GM23248 (cell line): Measurements from ENCODE around the gene KLK3. TPM values are rescaled to one million over a fixed set of nuclear protein-coding genes. Genes with fewer than 3 reads are reported as not detected.

ENCODE experiments used
- DNase-seq: peaks from one replicate; pipeline ENCODE4 v3.0.0-alpha.2; 2015
- H2AFZ ChIP-seq: fragments of 200-600 bp; sonication (generic); 2 replicates; pipeline ENCODE4 v1.6.1; 2016; ENCODE audit warnings: antibody characterized with exemption
- H3F3A ChIP-seq: fragments of 200-600 bp; sonication (generic); 2 replicates; pipeline ENCODE4 v1.6.1; 2016; ENCODE audit warnings: mild to moderate bottlenecking, antibody characterized with exemption, mixed run types; ENCODE audit not compliant: insufficient read depth
- H3K27ac ChIP-seq: fragments of 200-600 bp; sonication (generic); 2 replicates; pipeline ENCODE4 v1.5.1; 2016; ENCODE audit warnings: mild to moderate bottlenecking
- H3K27me3 ChIP-seq: fragments of 200-600 bp; sonication (generic); replicated peaks from 2 replicates; pipeline ENCODE4 v1.6.1; 2016; ENCODE audit warnings: mild to moderate bottlenecking; ENCODE audit not compliant: insufficient read depth
- H3K36me3 ChIP-seq: fragments of 200-600 bp; sonication (generic); 2 replicates; pipeline ENCODE4 v1.6.1; 2016; ENCODE audit warnings: low read depth, mild to moderate bottlenecking
- H3K4me1 ChIP-seq: fragments of 200-600 bp; sonication (generic); 2 replicates; pipeline ENCODE4 v1.6.1; 2016; ENCODE audit warnings: mild to moderate bottlenecking; ENCODE audit not compliant: insufficient read depth
- H3K4me2 ChIP-seq: fragments of 200-600 bp; sonication (generic); one replicate; pipeline ENCODE4 v1.6.1; 2016; ENCODE audit warnings: mild to moderate bottlenecking; ENCODE audit not compliant: unreplicated experiment
- H3K4me3 ChIP-seq: fragments of 200-600 bp; sonication (generic); 2 replicates; pipeline ENCODE4 v1.5.1; 2016; ENCODE audit warnings: mild to moderate bottlenecking
- H3K79me2 ChIP-seq: fragments of 200-600 bp; sonication (generic); 2 replicates; pipeline ENCODE4 v1.6.1; 2016; ENCODE audit warnings: mild to moderate bottlenecking; ENCODE audit not compliant: insufficient read depth
- H3K9ac ChIP-seq: fragments of 200-600 bp; sonication (generic); 2 replicates; pipeline ENCODE4 v1.6.1; 2016; ENCODE audit warnings: mild to moderate bottlenecking
- H3K9me2 ChIP-seq: fragments of 200-600 bp; sonication (generic); 2 replicates; pipeline ENCODE4 v1.6.1; 2016; ENCODE audit warnings: mixed run types, mild to moderate bottlenecking, moderate library complexity; ENCODE audit not compliant: insufficient read depth
- H3K9me3 ChIP-seq: fragments of 200-600 bp; sonication (generic); one replicate; pipeline ENCODE4 v1.6.1; 2017; ENCODE audit warnings: low read depth
- H4K20me1 ChIP-seq: fragments of 200-600 bp; sonication (generic); 2 replicates; pipeline ENCODE4 v1.6.0; 2016; ENCODE audit not compliant: insufficient read depth
- EZH2 ChIP-seq: fragments of 200-600 bp; sonication (generic); IDR thresholded peaks from 2 replicates; pipeline ENCODE4 v1.6.1; 2018; ENCODE audit warnings: antibody characterized with exemption, mild to moderate bottlenecking; ENCODE audit not compliant: insufficient read depth, poor library complexity, severe bottlenecking
- EZH2phosphoT487 ChIP-seq: fragments of 200-600 bp; sonication (generic); IDR thresholded peaks from 2 replicates; pipeline ENCODE4 v1.6.1; 2018; ENCODE audit warnings: antibody characterized with exemption, moderate library complexity, mild to moderate bottlenecking, low read depth; ENCODE audit not compliant: insufficient read depth
- WGBS, 2 experiments: methylation state at CpG; one replicate each; pipeline ENCODE4 v1.1.6; 2015 to 2017; ENCODE audit warnings: low lambda C conversion rate in 2 of 2, low coverage in 1 of 2; ENCODE audit errors: missing lambda C conversion rate in 2 of 2; 5-methylcytosine and 5-hydroxymethylcytosine counted together
- in situ Hi-C: fragments of 300-500 bp; cut with MboI; formaldehyde crosslinking; loops from 2 replicates; pipeline ENCODE4 v1.15.0; 2020
- polyA plus RNA-seq: library from polyadenylated mRNA; unstranded; fragments of >200 nt; fragmentation: Nextera tagmentation; extraction: Ambion mirVana; gene quantifications from 2 replicates; pipeline ENCODE4 v1.2.1, GENCODE V29; 2016
- total RNA-seq: library from RNA; depleted of rRNA; stranded (reverse); fragments of >200 nt; shearing (Covaris generic); gene quantifications from 2 replicates; pipeline ENCODE4 v1.2.3, GENCODE V29; 2014

KLK3 gene
- total and polyA plus RNA-seq, 2 experiments from 2014 or later, result not detected

DNA sequence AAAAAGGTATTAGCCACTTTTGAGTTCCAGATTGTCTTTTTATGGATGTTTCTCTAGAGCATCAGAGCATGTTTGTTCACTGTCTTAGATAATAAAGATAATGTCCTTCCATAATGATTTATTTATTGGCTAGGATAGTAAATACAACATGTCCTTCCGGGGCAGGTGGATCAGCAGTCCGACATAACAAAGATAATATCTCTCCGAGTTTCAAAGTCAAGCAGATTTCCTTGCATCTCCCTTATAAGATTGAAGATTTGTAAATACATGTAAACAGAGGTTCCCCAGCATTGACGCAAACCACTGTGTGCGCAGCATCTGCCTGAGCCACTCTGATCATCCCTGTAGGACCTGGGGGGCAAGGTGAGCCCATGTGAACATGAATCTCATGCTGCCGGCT is 12.6 kb upstream of the KLK3 start:
- H4K20me1 ChIP-seq, result no peaks in the 10 kb centered on the region
- no peak for TF ChIP-seq EZH2
- no peak for TF ChIP-seq EZH2phosphoT487
- in situ Hi-C loops, result no loop called here

DNA sequence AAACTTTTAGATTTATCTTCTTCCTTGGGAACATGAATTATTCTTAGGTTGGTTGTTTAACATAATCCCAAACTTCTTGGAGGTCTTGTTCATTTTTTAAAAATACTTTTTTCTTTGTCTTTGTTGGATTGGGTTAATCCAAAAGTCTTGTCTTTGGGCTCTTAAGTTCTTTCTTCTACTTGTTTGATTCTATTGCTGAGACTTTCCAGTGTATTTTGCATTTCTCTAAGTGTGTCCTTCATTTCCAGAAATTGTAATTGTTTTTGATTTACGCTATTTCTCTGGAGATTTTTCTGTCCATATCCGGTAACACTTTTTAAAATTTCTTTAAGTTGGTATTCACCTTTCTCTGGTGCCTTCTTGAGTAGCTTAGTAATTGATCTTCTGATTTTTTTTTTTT is 11.5 kb upstream of the KLK3 start:
- no peak for DNase-seq
- Histone ChIP-seq H3K9me3 (no peaks in the 10 kb centered on the region), H2AFZ (no peak overlapping the region), H3K79me2 (no peaks in the 10 kb centered on the region), H3K36me3 (no peaks in the 10 kb centered on the region), H4K20me1 (no peaks in the 10 kb centered on the region), H3K27ac (no peak overlapping the region), H3K9ac (no peak overlapping the region), H3K4me3 (no peak overlapping the region), H3K4me2 (no peak overlapping the region), H3F3A (no peaks in the 10 kb centered on the region), H3K27me3 (no peaks in the 10 kb centered on the region; the same call in 1 of the 2 replicates), H3K4me1 (no peaks in the 10 kb centered on the region), H3K9me2 (no peaks in the 10 kb centered on the region)
- WGBS, 2 experiments, result 62 to 66% methylated on average over 2 of the region's 2 CpGs
- TF ChIP-seq EZH2, result no peak
- no peak for TF ChIP-seq EZH2phosphoT487
- in situ Hi-C loops, result no loop called here

More for the DNA sequence above, 12.6 kb upstream of the KLK3 start:
- H2AFZ ChIP-seq, result no peak overlapping the region
- H3K9me2 ChIP-seq, result no peaks in the 10 kb centered on the region
- H3K9me3 ChIP-seq, result no peaks in the 10 kb centered on the region
- no peak overlapping the region for H3K4me2 ChIP-seq
- H3K4me1 ChIP-seq, result no peaks in the 10 kb centered on the region
- H3K27me3 ChIP-seq, result no peaks in the 10 kb centered on the region; the same call in 1 of the 2 replicates
- H3K36me3 ChIP-seq, result no peaks in the 10 kb centered on the region
- DNase-seq, result no peak
- H3F3A ChIP-seq, result no peaks in the 10 kb centered on the region
- no peak overlapping the region for H3K4me3 ChIP-seq
- H3K27ac ChIP-seq, result no peak overlapping the region
- H3K9ac ChIP-seq, result no peak overlapping the region
- WGBS, 2 experiments, result 53 to 64% methylated on average over 6 of the region's 6 CpGs
- H3K79me2 ChIP-seq, result no peaks in the 10 kb centered on the region

DNA sequence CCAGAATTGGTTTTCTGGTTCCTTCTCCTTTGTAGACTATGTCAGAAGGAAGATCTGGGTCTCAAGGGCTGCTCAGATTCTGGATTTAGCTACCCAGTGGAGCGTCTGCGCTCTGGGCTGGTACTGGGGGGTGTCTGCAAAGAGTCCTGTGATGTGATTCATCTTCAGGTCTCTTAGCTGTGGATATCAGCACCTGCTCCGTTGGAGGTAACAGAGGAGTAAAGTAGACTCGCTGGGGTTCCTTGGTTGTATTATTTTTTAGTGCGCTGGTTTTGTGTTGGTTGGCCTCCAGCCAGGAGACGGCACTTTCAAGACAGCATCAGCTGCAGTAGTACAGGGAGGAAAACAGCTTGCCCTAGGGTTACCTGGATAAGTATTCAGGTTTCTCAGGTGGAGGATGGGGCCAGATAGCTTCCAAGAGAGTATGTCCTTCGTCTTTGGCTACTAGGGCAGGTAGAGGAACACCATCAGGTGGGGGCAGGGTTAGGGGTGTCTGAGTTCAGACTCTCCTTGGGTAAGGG is 11.0 kb upstream of the KLK3 start:
- Histone ChIP-seq H3K4me2 (no peak overlapping the region), H3K4me3 (no peak overlapping the region), H3K36me3 (no peaks in the 10 kb centered on the region), H3K9ac (no peak overlapping the region), H4K20me1 (no peaks in the 10 kb centered on the region), H3F3A (no peaks in the 10 kb centered on the region), H3K27me3 (no peaks in the 10 kb centered on the region; the same call in 1 of the 2 replicates), H3K9me2 (no peaks in the 10 kb centered on the region), H3K9me3 (no peaks in the 10 kb centered on the region), H3K27ac (no peak overlapping the region), H3K79me2 (no peaks in the 10 kb centered on the region), H2AFZ (no peak overlapping the region), H3K4me1 (no peaks in the 10 kb centered on the region)
- no peak for DNase-seq
- in situ Hi-C loops, result no loop called here
- TF ChIP-seq EZH2 (no peak), EZH2phosphoT487 (no peak)
- WGBS, 2 experiments, result 37 to 45% methylated on average over 7 of the region's 7 CpGs

DNA sequence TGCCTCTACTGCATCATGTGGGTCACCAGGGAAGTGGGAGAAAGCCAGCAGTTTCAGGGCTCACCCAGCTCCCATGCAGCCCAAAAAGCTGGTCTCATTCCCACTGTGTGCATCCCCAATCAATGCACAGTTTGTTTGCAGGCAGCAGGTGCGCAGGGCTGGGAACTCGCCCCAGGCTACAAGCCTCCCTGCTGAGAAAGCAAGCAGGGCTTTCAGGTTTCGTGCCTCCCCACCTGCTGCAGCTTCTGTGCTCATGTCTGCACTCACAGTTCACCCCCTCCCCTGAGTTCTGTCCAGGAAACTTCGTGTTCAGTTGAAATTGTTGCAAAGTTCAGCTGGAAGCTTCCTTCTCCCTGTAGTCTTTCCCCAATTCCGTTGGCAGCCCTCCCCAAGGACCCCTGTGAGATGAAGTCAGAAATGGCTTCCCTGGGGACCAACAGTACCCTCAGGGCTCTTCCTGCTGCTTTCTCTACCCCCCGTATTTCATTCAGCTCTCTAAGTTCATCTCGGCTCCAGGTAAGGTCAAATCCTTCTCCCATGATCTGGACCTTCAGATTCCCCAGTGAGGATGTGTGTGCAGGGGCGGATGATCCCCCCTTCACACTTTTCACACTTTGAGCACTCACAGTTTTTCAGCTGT is 10.3 kb upstream of the KLK3 start:
- 21 to 22% methylated on average over 8 of the region's 8 CpGs for WGBS, 2 experiments
- H4K20me1 ChIP-seq, result no peaks in the 10 kb centered on the region
- H3K4me3 ChIP-seq, result no peak overlapping the region
- H3K4me2 ChIP-seq, result no peak overlapping the region
- no peaks in the 10 kb centered on the region for H3K9me3 ChIP-seq
- no peaks in the 10 kb centered on the region for H3F3A ChIP-seq
- H3K9ac ChIP-seq, result no peak overlapping the region
- H3K79me2 ChIP-seq, result no peaks in the 10 kb centered on the region
- H3K27ac ChIP-seq, result no peak overlapping the region
- H3K36me3 ChIP-seq, result no peaks in the 10 kb centered on the region
- TF ChIP-seq EZH2phosphoT487 (no peak), EZH2 (no peak)
- in situ Hi-C loops, result no loop called here
- H3K27me3 ChIP-seq, result no peaks in the 10 kb centered on the region; the same call in 1 of the 2 replicates
- H2AFZ ChIP-seq, result no peak overlapping the region
- H3K4me1 ChIP-seq, result no peaks in the 10 kb centered on the region
- no peak for DNase-seq
- H3K9me2 ChIP-seq, result no peaks in the 10 kb centered on the region

DNA sequence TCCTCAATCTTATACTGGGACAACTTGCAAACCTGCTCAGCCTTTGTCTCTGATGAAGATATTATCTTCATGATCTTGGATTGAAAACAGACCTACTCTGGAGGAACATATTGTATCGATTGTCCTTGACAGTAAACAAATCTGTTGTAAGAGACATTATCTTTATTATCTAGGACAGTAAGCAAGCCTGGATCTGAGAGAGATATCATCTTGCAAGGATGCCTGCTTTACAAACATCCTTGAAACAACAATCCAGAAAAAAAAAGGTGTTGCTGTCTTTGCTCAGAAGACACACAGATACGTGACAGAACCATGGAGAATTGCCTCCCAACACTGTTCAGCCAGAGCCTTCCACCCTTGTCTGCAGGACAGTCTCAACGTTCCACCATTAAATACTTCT is 4.0 kb upstream of the KLK3 start:
- H3K36me3 ChIP-seq, result no peaks in the 10 kb centered on the region
- peaks cover 6% of the 10 kb centered on the region for H3K27me3 ChIP-seq
- in situ Hi-C loops, result no loop called here
- H2AFZ ChIP-seq, result no peak overlapping the region
- H4K20me1 ChIP-seq, result no peaks in the 10 kb centered on the region
- H3K27ac ChIP-seq, result no peak overlapping the region
- TF ChIP-seq EZH2, result no peak
- no peak overlapping the region for H3K9ac ChIP-seq
- H3K4me3 ChIP-seq, result no peak overlapping the region
- no peak for DNase-seq
- H3K9me2 ChIP-seq, result no peaks in the 10 kb centered on the region
- no peaks in the 10 kb centered on the region for H3K4me1 ChIP-seq
- 0 to 4% methylated on average over 3 of the region's 3 CpGs for WGBS, 2 experiments
- no peak overlapping the region for H3K4me2 ChIP-seq
- no peaks in the 10 kb centered on the region for H3F3A ChIP-seq
- H3K9me3 ChIP-seq, result no peaks in the 10 kb centered on the region
- no peaks in the 10 kb centered on the region for H3K79me2 ChIP-seq
